Esophagus squamous epithelium (tissue), 4 donors: ENCODE results near the gene SLC35A2.

Source experiments
- CTCF ChIP-seq, 6 experiments: fragments of 450-650 bp in 4 of 6; fragments of 200-600 bp in 2 of 6; sonication (generic) in 2 of 6; IDR thresholded peaks; one replicate each; pipeline ENCODE4 v1.5.1; 2016 to 2019; ENCODE audit warnings: antibody characterized with exemption in 6 of 6, mild to moderate bottlenecking in 4 of 6, moderate library complexity in 4 of 6
- POLR2A ChIP-seq, 4 donors: fragments of 450-650 bp; IDR thresholded peaks; one replicate each; pipeline ENCODE4 v1.6.1; 2017; ENCODE audit warnings: antibody characterized with exemption in 4 of 4, mild to moderate bottlenecking in 4 of 4, moderate library complexity in 3 of 4

GRCh38 chrX:48913605-48914366 is 2.3 kb upstream of the SLC35A2 start:
- no peak for TF ChIP-seq CTCF (IDR thresholded peaks at IDR 0.05)
- TF ChIP-seq POLR2A (IDR thresholded peaks at IDR 0.05), result no peak
